ENCODE data around the gene PER1.

GRCh38 chr17:8117367-8117979 lies 34.7 kb downstream of the PER1 start:
- TF ChIP-seq, protein P1, sequence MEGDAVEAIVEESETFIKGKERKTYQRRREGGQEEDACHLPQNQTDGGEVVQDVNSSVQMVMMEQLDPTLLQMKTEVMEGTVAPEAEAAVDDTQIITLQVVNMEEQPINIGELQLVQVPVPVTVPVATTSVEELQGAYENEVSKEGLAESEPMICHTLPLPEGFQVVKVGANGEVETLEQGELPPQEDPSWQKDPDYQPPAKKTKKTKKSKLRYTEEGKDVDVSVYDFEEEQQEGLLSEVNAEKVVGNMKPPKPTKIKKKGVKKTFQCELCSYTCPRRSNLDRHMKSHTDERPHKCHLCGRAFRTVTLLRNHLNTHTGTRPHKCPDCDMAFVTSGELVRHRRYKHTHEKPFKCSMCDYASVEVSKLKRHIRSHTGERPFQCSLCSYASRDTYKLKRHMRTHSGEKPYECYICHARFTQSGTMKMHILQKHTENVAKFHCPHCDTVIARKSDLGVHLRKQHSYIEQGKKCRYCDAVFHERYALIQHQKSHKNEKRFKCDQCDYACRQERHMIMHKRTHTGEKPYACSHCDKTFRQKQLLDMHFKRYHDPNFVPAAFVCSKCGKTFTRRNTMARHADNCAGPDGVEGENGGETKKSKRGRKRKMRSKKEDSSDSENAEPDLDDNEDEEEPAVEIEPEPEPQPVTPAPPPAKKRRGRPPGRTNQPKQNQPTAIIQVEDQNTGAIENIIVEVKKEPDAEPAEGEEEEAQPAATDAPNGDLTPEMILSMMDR (IDR thresholded peaks at IDR 0.05; ENCODE audit: insufficient read depth, low read length, poor library complexity, severe bottlenecking), result no peak
- TF ChIP-seq EZH2phosphoT487 (conservative IDR thresholded peaks at IDR 0.05; ENCODE audit: low read length), result no peak
